HepG2 (cell line): ENCODE results near the gene MORC3. TPM values are rescaled to one million over a fixed set of nuclear protein-coding genes. Genes with fewer than 3 reads are reported as not detected.

Experiments
- ATAC-seq: fragments of 200-7000 bp; cut with Tn5 transposase; 3 replicates; pipeline ENCODE4 v1.9.1; 2020; ENCODE audit warnings: mild to moderate bottlenecking, moderate library complexity
- BruUV-seq: library from RNA; stranded (reverse); fragments of 400-500 nt; replicated peaks from 2 replicates; lab custom pipeline; 2021; lab: Mats Ljungman, UMichigan
- CTCF ChIA-PET: fragments of 300-600 bp; formaldehyde crosslinking; extraction: SDS; loops from one replicate; lab custom pipeline; 2021; ENCODE audit warnings: low total read pairs, inconsistent platforms, low intra/inter-chr PET ratio; lab: Yijun Ruan, JAX
- POLR2A ChIA-PET: fragments of 350-600 bp; sonication (Branson Sonifier 250); formaldehyde crosslinking; loops from one replicate; lab custom pipeline; 2020; ENCODE audit warnings: antibody characterized with exemption, inconsistent platforms; lab: Yijun Ruan, JAX
- DNase-seq: peaks from one replicate; pipeline ENCODE4 v3.0.0-alpha.2; 2015; ENCODE audit warnings: low spot score
- FAIRE-seq: peaks from 3 replicates; lab custom pipeline; 2011; peaks lifted over from hg19 to GRCh38; lab: Jason Lieb, UNC
- H2AFZ ChIP-seq: one replicate; pipeline ENCODE4 v1.6.1; 2011; ENCODE audit warnings: low read length, inconsistent platforms
- H3K27ac ChIP-seq: fragments of 300-600 bp; 3 replicates; pipeline ENCODE4 v1.8.0; 2011; ENCODE audit warnings: mixed run types, mild to moderate bottlenecking, mixed read lengths, low read length, inconsistent platforms; ENCODE audit not compliant: insufficient read depth; ENCODE audit errors: extremely low read length
- H3K27me3 ChIP-seq, 2 experiments: fragments of 200-600 bp in 1 of 2; 2 replicates in 1 of 2; 3 replicates in 1 of 2; pipeline versions ENCODE4 v1.6.0 to v1.8.0; 2011; ENCODE audit warnings: low read length in 2 of 2, mild to moderate bottlenecking in 2 of 2, moderate library complexity in 2 of 2, inconsistent platforms in 1 of 2; ENCODE audit not compliant: insufficient read depth in 2 of 2, control insufficient read depth in 1 of 2
- H3K36me3 ChIP-seq, 2 experiments: fragments of 200-600 bp in 1 of 2; replicated peaks in 1 of 2; 2 replicates in 1 of 2; 3 replicates in 1 of 2; pipeline versions ENCODE4 v1.5.1 to v1.8.0; 2011; ENCODE audit warnings: low read length in 2 of 2, inconsistent platforms in 1 of 2; ENCODE audit not compliant: insufficient read depth in 2 of 2, control insufficient read depth in 1 of 2
- H3K4me1 ChIP-seq: 2 replicates; pipeline ENCODE4 v1.5.1; 2012; ENCODE audit warnings: low read length, inconsistent platforms; ENCODE audit not compliant: insufficient read depth
- H3K4me2 ChIP-seq: 2 replicates; pipeline ENCODE4 v1.6.0; 2011; ENCODE audit warnings: low read depth, low read length, inconsistent platforms
- H3K4me3 ChIP-seq, 3 experiments: fragments of 200-600 bp in 1 of 3; sonication (generic), shearing (Covaris generic) in 1 of 3; replicated peaks in 1 of 3; 2 replicates each; pipeline ENCODE4 v1.5.1; 2011 to 2016; ENCODE audit warnings: low read length in 3 of 3, inconsistent platforms in 2 of 3, low read depth in 2 of 3, mild to moderate bottlenecking in 2 of 3, control low read depth in 1 of 3, mixed read lengths in 1 of 3; ENCODE audit not compliant: insufficient read depth in 1 of 3
- H3K79me2 ChIP-seq: one replicate; pipeline ENCODE4 v1.6.1; 2011; ENCODE audit warnings: low read length, inconsistent platforms; ENCODE audit not compliant: insufficient read depth
- H3K9ac ChIP-seq: 2 replicates; pipeline ENCODE4 v1.6.0; 2011; ENCODE audit warnings: mild to moderate bottlenecking, low read depth, low read length, inconsistent platforms; ENCODE audit not compliant: insufficient read depth
- H3K9me3 ChIP-seq: 2 replicates; pipeline ENCODE4 v1.5.1; 2012; ENCODE audit warnings: mild to moderate bottlenecking, low read length
- H4K20me1 ChIP-seq: 2 replicates; pipeline ENCODE4 v1.6.0; 2011; ENCODE audit warnings: inconsistent platforms, mild to moderate bottlenecking, low read length, moderate library complexity; ENCODE audit not compliant: insufficient read depth
- CHCHD3 ChIP-seq: sonication (generic); formaldehyde crosslinking; IDR thresholded peaks from 2 replicates; pipeline ENCODE4 v1.8.0; 2022; ENCODE audit warnings: mild to moderate bottlenecking, missing genetic modification reagents, moderate library complexity
- HOXA7 ChIP-seq: sonication (generic); formaldehyde crosslinking; IDR thresholded peaks from 2 replicates; pipeline ENCODE4 v1.8.1; 2022; ENCODE audit warnings: mild to moderate bottlenecking, missing genetic modification reagents, moderate library complexity
- MAFK ChIP-seq, 2 experiments: IDR thresholded peaks in 1 of 2; conservative IDR thresholded peaks in 1 of 2; 2 replicates each; pipeline ENCODE4 v1.6.1; 2011; ENCODE audit warnings: improper control_type of control experiment in 2 of 2, low read length in 2 of 2
- TERF1 ChIP-seq: sonication (generic); formaldehyde crosslinking; IDR thresholded peaks from 2 replicates; pipeline ENCODE4 v1.8.0; 2022; ENCODE audit warnings: mild to moderate bottlenecking, missing genetic modification reagents, moderate library complexity
- TFE3 ChIP-seq: IDR thresholded peaks from 2 replicates; pipeline ENCODE4 v1.6.1; 2016
- ZNF296 ChIP-seq: sonication (generic); formaldehyde crosslinking; conservative IDR thresholded peaks from 2 replicates; pipeline ENCODE4 v1.5.0; 2020; ENCODE audit warnings: mild to moderate bottlenecking, missing genetic modification reagents
- ZNF503 ChIP-seq: sonication (generic); formaldehyde crosslinking; IDR thresholded peaks from 2 replicates; pipeline ENCODE4 v1.4.0; 2020; ENCODE audit warnings: missing genetic modification reagents
- ZNF512 ChIP-seq: sonication (generic); formaldehyde crosslinking; IDR thresholded peaks from 2 replicates; pipeline ENCODE4 v1.4.0; 2020; ENCODE audit warnings: mild to moderate bottlenecking, missing genetic modification reagents
- WGBS: methylation state at CpG from one replicate; pipeline ENCODE4 v1.1.6; 2017; ENCODE audit warnings: low lambda C conversion rate; 5-methylcytosine and 5-hydroxymethylcytosine counted together
- in situ Hi-C: cut with HindIII; loops from 2 replicates; pipeline ENCODE4 v1.10.0; 2017; ENCODE audit warnings: low pct_unique_long_range_greater_than_20kb; ENCODE audit not compliant: extremely low pct_ligation_motif_present
- intact Hi-C: fragments of 100-400 bp; cut with micrococcal nuclease; formaldehyde crosslinking; loops from one replicate; pipeline ENCODE4 v1.10.0; 2022; ENCODE audit not compliant: unreplicated experiment
- polyA plus RNA-seq, 8 experiments: library from polyadenylated mRNA; depleted of rRNA in 3 of 8; stranded (reverse) in 7 of 8; unstranded in 1 of 8; fragments of >200 nt; fragmentation: Illumina TruSeq in 4 of 8; extraction: Trizol in 4 of 8; gene quantifications; 2 replicates each; pipeline versions ENCODE4 v1.2.1 to v1.2.3, GENCODE V29; 2011 to 2016; ENCODE audit warnings: low read depth in 4 of 8, missing spikeins in 1 of 8, mixed read lengths in 1 of 8; ENCODE audit not compliant: insufficient read depth in 1 of 8
- total RNA-seq, 5 experiments: library from RNA; depleted of rRNA; stranded (reverse); fragments of >200 nt; fragmentation: Illumina TruSeq; extraction: Trizol; gene quantifications; 2 replicates each; pipeline ENCODE4 v1.2.3, GENCODE V29; 2016; ENCODE audit warnings: low read depth in 1 of 5

Gene MORC3
- total and polyA plus RNA-seq, 2 of the 13 experiments (the other 11 are each of a cell fraction or from before 2014, with no cell fraction given), result 12.9 to 19.5 TPM

- no peak for TF ChIP-seq ZNF512 (CRISPR knock-in tag)
Measured at GRCh38 chr21:36411301-36411700, 91.3 kb downstream of the MORC3 start (continued).

GRCh38 chr21:36412916-36413315 is 92.9 kb downstream of the MORC3 start:
- Histone ChIP-seq H3K4me3 (no peak overlapping the region), H3K79me2 (no peaks in the 10 kb centered on the region), H3K4me2 (no peak overlapping the region), H3K4me1 (no peaks in the 10 kb centered on the region), H3K9ac (no peak overlapping the region), H4K20me1 (no peaks in the 10 kb centered on the region), H3K36me3 (peaks cover 7 to 44% of the 10 kb centered on the region in 2 experiments; a peak in 4 of 5 replicates), H3K9me3 (no peaks in the 10 kb centered on the region), H3K27ac (no peak overlapping the region), H3K27me3 (no peaks in the 10 kb centered on the region), H2AFZ (no peak overlapping the region)
- 95% methylated on average over 9 of the region's 11 CpGs for WGBS
- intact Hi-C loops (no loop called here), in situ Hi-C loops (no loop called here)
- ATAC-seq (no peak), FAIRE-seq (no peak), DNase-seq (no peak)
- ChIA-PET POLR2A (no interaction called here), CTCF (no interaction called here)
- BruUV-seq, result no TSS peak
- no peak for TF ChIP-seq MAFK (conservative IDR thresholded peaks at IDR 0.05 in 1 of 2, IDR thresholded peaks at IDR 0.05 in 1 of 2; ENCODE audit: low read length in 2 of 2)

- no peak for ATAC-seq
- no peak overlapping the region for H3K4me3 ChIP-seq
- peaks cover 7 to 44% of the 10 kb centered on the region in 2 experiments; a peak in 4 of 5 replicates for H3K36me3 ChIP-seq
- intact Hi-C loops, result no loop called here
- CTCF ChIA-PET, result no interaction called here
- POLR2A ChIA-PET, result no interaction called here
- H3K4me1 ChIP-seq, result no peaks in the 10 kb centered on the region
- TF ChIP-seq ZNF296 (CRISPR knock-in tag) (no peak), CHCHD3 (CRISPR knock-in tag) (no peak), HOXA7 (no peak), TFE3 (CRISPR knock-in tag) (no peak), ZNF503 (CRISPR knock-in tag) (no peak), TERF1 (CRISPR knock-in tag) (no peak)
- FAIRE-seq, result no peak
- H3K79me2 ChIP-seq, result no peaks in the 10 kb centered on the region
- no peak overlapping the region for H2AFZ ChIP-seq
- in situ Hi-C loops, result no loop called here
- H3K9me3 ChIP-seq, result no peaks in the 10 kb centered on the region
- H3K4me2 ChIP-seq, result no peak overlapping the region
- H3K27ac ChIP-seq, result no peak overlapping the region
- 93% methylated on average over 6 of the region's 6 CpGs for WGBS
- no peak for DNase-seq
- no peak overlapping the region for H3K9ac ChIP-seq
- BruUV-seq, result no TSS peak
- no peaks in the 10 kb centered on the region for H3K27me3 ChIP-seq
- no peaks in the 10 kb centered on the region for H4K20me1 ChIP-seq
Measured at GRCh38 chr21:36415375-36415774, 95.4 kb downstream of the MORC3 start.
